SK-N-MC (cell line): Measurements from ENCODE around the gene HNRNPF.

Source experiments
- EZH2 ChIP-seq: fragments of 200-600 bp; sonication (generic); IDR thresholded peaks from one replicate; pipeline ENCODE4 v1.6.1; 2017; ENCODE audit warnings: antibody characterized with exemption
- FOXP2 ChIP-seq: optimal IDR thresholded peaks from 2 replicates; pipeline ENCODE3; 2011; ENCODE audit warnings: mild to moderate bottlenecking, moderate library complexity; ENCODE audit not compliant: insufficient read depth; ENCODE audit errors: extremely low read length, control extremely low read depth
- POLR2AphosphoS5 ChIP-seq: IDR thresholded peaks from 2 replicates; pipeline ENCODE4 v1.6.1; 2012; ENCODE audit warnings: mild to moderate bottlenecking, low read depth, low read length, borderline replicate concordance

GRCh38 chr10:43374194-43374593 lies 34.8 kb downstream of the HNRNPF start:
- TF ChIP-seq POLR2AphosphoS5 = no peak
- no peak for TF ChIP-seq EZH2
- TF ChIP-seq FOXP2 = no peak
